ENCODE measurements around the gene SNAPC4.

- TF ChIP-seq CTCF (IDR thresholded peaks at IDR 0.05) = no peak
- TF ChIP-seq POLR2A (IDR thresholded peaks at IDR 0.05) = no peak
- no peak for TF ChIP-seq EP300 (IDR thresholded peaks at IDR 0.05)
These were observed 45.3 kb downstream of the SNAPC4 start for GRCh38 chr9:136354592-136355085.

Measured in ovary (tissue), 3 donors.